IMR-90 (cell line): ENCODE data around the gene C1orf159. TPM values are rescaled to one million over a fixed set of nuclear protein-coding genes. Genes with fewer than 3 reads are reported as not detected.

ENCODE experiments used
- ATAC-seq: fragments of 200-7000 bp; cut with Tn5 transposase; 2 replicates; pipeline ENCODE4 v1.9.1; 2020; ENCODE audit warnings: low read depth, mild to moderate bottlenecking, moderate library complexity
- BruUV-seq: library from RNA; stranded (reverse); fragments of 400-500 nt; replicated peaks from 2 replicates; lab custom pipeline; 2021; lab: Mats Ljungman, UMichigan
- CTCF ChIA-PET: fragments of 300-600 bp; formaldehyde crosslinking; extraction: SDS; loops from one replicate; lab custom pipeline; 2021; ENCODE audit warnings: antibody characterized with exemption; lab: Yijun Ruan, JAX
- POLR2A ChIA-PET: fragments of 300-600 bp; sonication (Branson Sonifier 250); formaldehyde crosslinking; loops from one replicate; lab custom pipeline; 2022; ENCODE audit warnings: antibody characterized with exemption; ENCODE audit not compliant: unreplicated experiment; lab: Charles Lee
- DNase-seq: peaks from one replicate; pipeline ENCODE4 v3.0.0; 2013
- H2AFZ ChIP-seq: replicated peaks from 2 replicates; pipeline ENCODE3; 2013; ENCODE audit warnings: low read length, mild to moderate bottlenecking; ENCODE audit not compliant: poor library complexity
- H2AK5ac ChIP-seq: 2 replicates; pipeline ENCODE4 v1.6.1; 2013; ENCODE audit warnings: low read depth, low read length, inconsistent platforms
- H2AK9ac ChIP-seq: replicated peaks from 2 replicates; pipeline ENCODE3; 2013; ENCODE audit warnings: mild to moderate bottlenecking, low read depth, low read length, moderate library complexity; ENCODE audit not compliant: poor library complexity
- H2BK120ac ChIP-seq: 2 replicates; pipeline ENCODE4 v1.6.1; 2013; ENCODE audit warnings: low read depth, low read length, inconsistent platforms
- H2BK15ac ChIP-seq: 3 replicates; pipeline ENCODE4 v1.6.1; 2013; ENCODE audit warnings: low read depth, low read length, inconsistent platforms
- H2BK20ac ChIP-seq: 2 replicates; pipeline ENCODE4 v1.6.1; 2013; ENCODE audit warnings: low read depth, mild to moderate bottlenecking, inconsistent platforms, low read length, moderate library complexity
- H2BK5ac ChIP-seq: 2 replicates; pipeline ENCODE4 v1.6.1; 2013; ENCODE audit warnings: mild to moderate bottlenecking, low read depth, low read length, inconsistent platforms; ENCODE audit not compliant: poor library complexity, severe bottlenecking
- H3K14ac ChIP-seq: replicated peaks from 2 replicates; pipeline ENCODE4 v1.6.1; 2013; ENCODE audit warnings: low read depth, low read length, inconsistent platforms
- H3K18ac ChIP-seq: 2 replicates; pipeline ENCODE4 v1.6.1; 2013; ENCODE audit warnings: low read depth, low read length, control low read depth
- H3K23ac ChIP-seq: 2 replicates; pipeline ENCODE4 v1.6.1; 2013; ENCODE audit warnings: low read depth, low read length, inconsistent platforms
- H3K27ac ChIP-seq: 2 replicates; pipeline ENCODE4 v1.5.1; 2013; ENCODE audit warnings: mild to moderate bottlenecking, control low read depth, low read length; ENCODE audit not compliant: insufficient read depth
- H3K27me3 ChIP-seq: 2 replicates; pipeline ENCODE4 v1.6.1; 2013; ENCODE audit warnings: low read length; ENCODE audit not compliant: control insufficient read depth, insufficient read depth
- H3K36me3 ChIP-seq: 2 replicates; pipeline ENCODE4 v1.6.1; 2013; ENCODE audit warnings: low read length, mixed read lengths; ENCODE audit not compliant: control insufficient read depth, insufficient read depth
- H3K4ac ChIP-seq: 2 replicates; pipeline ENCODE4 v1.6.1; 2013; ENCODE audit warnings: low read depth, low read length, inconsistent platforms
- H3K4me1 ChIP-seq: 2 replicates; pipeline ENCODE4 v1.6.1; 2013; ENCODE audit warnings: low read length, mixed read lengths; ENCODE audit not compliant: control insufficient read depth, insufficient read depth
- H3K4me2 ChIP-seq: 2 replicates; pipeline ENCODE4 v1.6.1; 2013; ENCODE audit warnings: low read depth, mild to moderate bottlenecking, control low read depth, low read length, moderate library complexity
- H3K4me3 ChIP-seq: 2 replicates; pipeline ENCODE4 v1.5.1; 2013; ENCODE audit warnings: low read depth, mild to moderate bottlenecking, control low read depth, low read length, moderate library complexity; ENCODE audit not compliant: insufficient read depth
- H3K56ac ChIP-seq: 2 replicates; pipeline ENCODE4 v1.6.1; 2013; ENCODE audit warnings: low read length, inconsistent platforms; ENCODE audit not compliant: insufficient read depth; ENCODE audit errors: extremely low read depth
- H3K79me1 ChIP-seq, 2 experiments: 2 replicates each; pipeline ENCODE4 v1.6.1; 2013; ENCODE audit warnings: low read length in 2 of 2, inconsistent platforms in 1 of 2, low read depth in 1 of 2
- H3K9ac ChIP-seq: 2 replicates; pipeline ENCODE4 v1.6.1; 2013; ENCODE audit warnings: low read depth, low read length, control low read depth
- H3K9me1 ChIP-seq: 2 replicates; pipeline ENCODE4 v1.6.1; 2013; ENCODE audit warnings: low read length, inconsistent platforms; ENCODE audit not compliant: insufficient read depth
- H3K9me3 ChIP-seq: 2 replicates; pipeline ENCODE4 v1.6.1; 2013; ENCODE audit warnings: low read length; ENCODE audit not compliant: control insufficient read depth, insufficient read depth
- H4K20me1 ChIP-seq: 2 replicates; pipeline ENCODE4 v1.6.1; 2013; ENCODE audit warnings: low read length, inconsistent platforms; ENCODE audit not compliant: insufficient read depth
- H4K5ac ChIP-seq: 2 replicates; pipeline ENCODE4 v1.6.1; 2013; ENCODE audit warnings: mild to moderate bottlenecking, low read depth, low read length, control low read depth
- H4K8ac ChIP-seq, 2 experiments: 2 replicates each; pipeline ENCODE4 v1.6.1; 2013; ENCODE audit warnings: low read depth in 2 of 2, low read length in 2 of 2, control low read depth in 1 of 2, inconsistent platforms in 1 of 2
- H4K91ac ChIP-seq: 2 replicates; pipeline ENCODE4 v1.6.1; 2013; ENCODE audit warnings: low read depth, low read length, inconsistent platforms; ENCODE audit not compliant: insufficient read depth
- BHLHE40 ChIP-seq: fragments of 150-350 bp; IDR thresholded peaks from 2 replicates; pipeline ENCODE4 v1.6.1; 2016; ENCODE audit warnings: mild to moderate bottlenecking, low read depth, low read length
- CEBPB ChIP-seq: IDR thresholded peaks from 2 replicates; pipeline ENCODE4 v1.6.1; 2012; ENCODE audit warnings: low read depth, low read length, improper control_type of control experiment
- CHD1 ChIP-seq: IDR thresholded peaks from 2 replicates; pipeline ENCODE4 v1.6.1; 2012; ENCODE audit warnings: low read depth, low read length, improper control_type of control experiment
- CTCF ChIP-seq: conservative IDR thresholded peaks from 2 replicates; pipeline ENCODE4 v1.5.1; 2012; ENCODE audit warnings: mild to moderate bottlenecking, low read depth, low read length, improper control_type of control experiment
- ELK1 ChIP-seq: fragments of 150-350 bp; IDR thresholded peaks from 2 replicates; pipeline ENCODE4 v1.6.1; 2016; ENCODE audit warnings: low read depth, mild to moderate bottlenecking, low read length, moderate library complexity, borderline replicate concordance
- FOS ChIP-seq: fragments of 150-350 bp; IDR thresholded peaks from 2 replicates; pipeline ENCODE4 v1.6.1; 2016; ENCODE audit warnings: low read depth, low read length
- MAFK ChIP-seq: IDR thresholded peaks from 2 replicates; pipeline ENCODE4 v1.6.1; 2012; ENCODE audit warnings: low read depth, low read length, improper control_type of control experiment
- MAZ ChIP-seq: IDR thresholded peaks from 2 replicates; pipeline ENCODE4 v1.6.1; 2012; ENCODE audit warnings: low read depth, mild to moderate bottlenecking, low read length, improper control_type of control experiment, moderate library complexity, borderline replicate concordance
- NFE2L2 ChIP-seq: fragments of 150-350 bp; IDR thresholded peaks from 2 replicates; pipeline ENCODE4 v1.6.1; 2016; ENCODE audit warnings: low read depth, mild to moderate bottlenecking, low read length
- POLR2A ChIP-seq: IDR thresholded peaks from 2 replicates; pipeline ENCODE4 v1.6.1; 2012; ENCODE audit warnings: mild to moderate bottlenecking, low read depth, low read length
- RCOR1 ChIP-seq: IDR thresholded peaks from 2 replicates; pipeline ENCODE4 v1.6.1; 2012; ENCODE audit warnings: mild to moderate bottlenecking, low read length, improper control_type of control experiment; ENCODE audit not compliant: insufficient replicate concordance
- RFX5 ChIP-seq: IDR thresholded peaks from 2 replicates; pipeline ENCODE4 v1.8.0; 2012; ENCODE audit warnings: low read depth, mild to moderate bottlenecking, low read length, moderate library complexity
- SMC3 ChIP-seq: fragments of 150-350 bp; IDR thresholded peaks from 2 replicates; pipeline ENCODE4 v1.6.1; 2016; ENCODE audit warnings: low read depth, mild to moderate bottlenecking, antibody characterized with exemption, low read length, moderate library complexity
- WGBS, 2 experiments: methylation state at CpG; one replicate each; pipeline versions ENCODE4 v1.1.5 to v1.1.7; 2013; ENCODE audit warnings: missing lambda C conversion rate in 2 of 2; ENCODE audit not compliant: insufficient read length in 1 of 2; ENCODE audit errors: extremely low coverage in 2 of 2; 5-methylcytosine and 5-hydroxymethylcytosine counted together
- dilution Hi-C: fragments of 300-500 bp; cut with HindIII; formaldehyde crosslinking; loops from one replicate; pipeline ENCODE4 v1.14.3; 2018; ENCODE audit warnings: low sequenced_read_pairs; ENCODE audit not compliant: unreplicated experiment
- in situ Hi-C: fragments of 300-500 bp; cut with MboI; formaldehyde crosslinking; loops from 3 replicates; pipeline ENCODE4 v1.14.3; 2019; ENCODE audit warnings: low sequenced_read_pairs, inconsistent platforms, mixed read lengths
- intact Hi-C: fragments of 100-400 bp; cut with micrococcal nuclease; formaldehyde crosslinking; loops from 2 replicates; pipeline ENCODE4 v1.10.0; 2022
- polyA plus RNA-seq, 3 experiments: library from polyadenylated mRNA; depleted of rRNA; stranded (reverse); fragments of >200 nt; gene quantifications; 2 replicates each; pipeline ENCODE4 v1.2.3, GENCODE V29; 2012; ENCODE audit warnings: low replicate concordance in 1 of 3
- total RNA-seq: library from RNA; depleted of rRNA; stranded (reverse); fragments of >200 nt; gene quantifications from 2 replicates; pipeline ENCODE4 v1.2.3, GENCODE V29; 2012
- TF ChIP-seq, protein P1 (sequence below): fragments of 150-350 bp; IDR thresholded peaks from 2 replicates; pipeline ENCODE4 v1.6.1; 2017; ENCODE audit warnings: mild to moderate bottlenecking, antibody characterized with exemption, low read length, low read depth

C1orf159 gene
- total and polyA plus RNA-seq, 2 of the 4 experiments (the other 2 are of a cell fraction) = 2.9 to 12.6 TPM

DNA sequence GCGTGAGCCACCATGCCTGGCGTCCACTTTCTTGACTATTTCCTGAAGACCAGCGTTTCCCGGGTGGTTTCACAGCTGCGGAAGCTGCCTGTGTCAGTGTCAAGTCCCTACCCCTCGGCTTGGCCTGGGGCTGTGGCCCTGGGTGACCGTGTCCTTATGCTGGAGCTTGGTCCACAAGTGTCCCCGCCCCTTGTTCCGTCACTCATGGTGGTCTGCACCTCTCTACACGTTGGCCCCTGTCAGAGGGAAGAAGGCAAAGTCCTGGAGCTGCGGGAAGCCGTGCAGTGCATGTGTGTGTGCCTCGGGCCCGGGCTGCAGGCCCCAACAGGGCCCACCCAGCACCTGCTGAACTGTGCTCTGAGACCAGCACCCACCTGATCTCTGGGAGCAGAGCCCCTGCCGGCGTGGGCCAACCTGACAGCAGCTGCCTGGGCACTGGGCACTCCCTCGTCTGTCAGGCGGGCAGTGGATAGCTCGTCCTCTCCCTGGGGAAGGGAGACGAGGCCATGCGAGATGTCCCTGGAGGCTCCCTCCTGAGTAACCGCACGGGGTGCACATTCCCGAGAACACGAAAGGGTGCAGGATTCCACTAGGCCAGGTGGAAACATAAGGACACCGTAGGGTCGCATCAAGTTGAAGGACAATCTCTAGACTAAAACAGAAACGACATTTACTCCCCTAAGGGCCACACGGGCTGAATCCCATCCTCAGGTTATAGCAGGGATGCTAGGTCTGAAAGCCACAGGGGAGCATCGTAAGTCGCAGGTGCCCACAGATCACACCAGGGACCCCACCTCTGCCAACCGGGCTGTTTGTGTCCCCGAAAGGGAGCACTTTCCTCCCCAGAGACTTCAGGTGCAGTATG is 2.4 kb upstream of the C1orf159 start:
- intact Hi-C loops (loop anchor here (5.0 kb wide), 1 partner anchor 86 kb away; no protein-coding TSS in a partner anchor), dilution Hi-C loops (no loop called here), in situ Hi-C loops (no loop called here)
- peaks cover 3% of the 10 kb centered on the region; the same call in 1 of the 2 replicates for H3K9me3 ChIP-seq
- H3K14ac ChIP-seq = no peak overlapping the region
- H4K91ac ChIP-seq = no peak overlapping the region
- H2BK120ac ChIP-seq = no peak overlapping the region
- no TSS peak for BruUV-seq
- ChIA-PET POLR2A (no interaction called here), CTCF (no interaction called here)
- no peak overlapping the region for H3K18ac ChIP-seq
- ATAC-seq = no peak
- H2AK9ac ChIP-seq = no peak overlapping the region
- no peak overlapping the region for H3K56ac ChIP-seq
- H2AK5ac ChIP-seq = 0 out of 2 replicates have a peak overlapping the region, but pooled peaks have one; percentile 28
- H3K4me3 ChIP-seq = no peak overlapping the region
- H2BK5ac ChIP-seq = no peak overlapping the region
- no peaks in the 10 kb centered on the region; the same call in 1 of the 2 replicates for H3K27me3 ChIP-seq
- H2BK20ac ChIP-seq = no peak overlapping the region
- no peak overlapping the region for H3K4ac ChIP-seq
- no peak overlapping the region for H2BK15ac ChIP-seq
- H2AFZ ChIP-seq = peak overlapping the region; percentile 43
- 0 out of 2 replicates have a peak, but pooled peaks cover 1% of the 10 kb centered on the region for H3K36me3 ChIP-seq
- no peak overlapping the region for H3K23ac ChIP-seq
- H3K9me1 ChIP-seq = peaks cover under 1% of the 10 kb centered on the region; the same call in 1 of the 2 replicates
- no peak overlapping the region for H4K8ac ChIP-seq
- H4K20me1 ChIP-seq = no peaks in the 10 kb centered on the region
- 73% methylated on average over 15 of the region's 33 CpGs; no CpG with 5 or more reads in 1 of the 2 experiments for WGBS, 2 experiments
- H3K79me1 ChIP-seq = peaks cover 6 to 15% of the 10 kb centered on the region in 2 experiments
- no peak overlapping the region for H3K4me2 ChIP-seq
- no peak for DNase-seq
- H3K9ac ChIP-seq = no peak overlapping the region
- H4K5ac ChIP-seq = no peak overlapping the region
- H3K27ac ChIP-seq = no peak overlapping the region
- H3K4me1 ChIP-seq = 0 out of 2 replicates have a peak, but pooled peaks cover 1% of the 10 kb centered on the region
- TF ChIP-seq MAZ (no peak), NFE2L2 (no peak), BHLHE40 (no peak), CTCF (no peak), CHD1 (no peak), RCOR1 (no peak), FOS (no peak), MAFK (no peak), SMC3 (no peak), ELK1 (no peak), RFX5 (no peak), POLR2A (no peak), CEBPB (no peak)
- TF ChIP-seq, protein P1, sequence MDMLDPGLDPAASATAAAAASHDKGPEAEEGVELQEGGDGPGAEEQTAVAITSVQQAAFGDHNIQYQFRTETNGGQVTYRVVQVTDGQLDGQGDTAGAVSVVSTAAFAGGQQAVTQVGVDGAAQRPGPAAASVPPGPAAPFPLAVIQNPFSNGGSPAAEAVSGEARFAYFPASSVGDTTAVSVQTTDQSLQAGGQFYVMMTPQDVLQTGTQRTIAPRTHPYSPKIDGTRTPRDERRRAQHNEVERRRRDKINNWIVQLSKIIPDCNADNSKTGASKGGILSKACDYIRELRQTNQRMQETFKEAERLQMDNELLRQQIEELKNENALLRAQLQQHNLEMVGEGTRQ = no peak
